BJ (cell line): Measurements from ENCODE around the gene RGS18. TPM values are rescaled to one million over a fixed set of nuclear protein-coding genes. Genes with fewer than 3 reads are reported as not detected.
"Not testable (repeated sequence)": the region's sequence is repeated elsewhere in the genome, so short reads cannot be mapped to it uniquely, and the experiment has no call there.

Experiments used
- CTCF ChIA-PET: fragments of 350-600 bp; formaldehyde crosslinking; extraction: SDS; loops from one replicate; lab custom pipeline; 2021; ENCODE audit warnings: antibody characterized with exemption, inconsistent platforms; lab: Yijun Ruan, JAX
- POLR2A ChIA-PET: fragments of 300-600 bp; sonication (Branson Sonifier 250); formaldehyde crosslinking; extraction: SDS; loops from one replicate; lab custom pipeline; 2021; ENCODE audit warnings: antibody characterized with exemption; lab: Charles Lee
- DNase-seq: peaks from one replicate; pipeline ENCODE4 v3.0.0-alpha.2; 2011; ENCODE audit warnings: low read depth
- H3K27me3 ChIP-seq: 2 replicates; pipeline ENCODE4 v1.6.0; 2011; ENCODE audit warnings: low read length; ENCODE audit not compliant: control insufficient read depth, insufficient read depth
- H3K36me3 ChIP-seq: 2 replicates; pipeline ENCODE4 v1.5.1; 2011; ENCODE audit warnings: low read length; ENCODE audit not compliant: control insufficient read depth, insufficient read depth
- H3K4me3 ChIP-seq: 2 replicates; pipeline ENCODE4 v1.5.1; 2011; ENCODE audit warnings: low read depth, mild to moderate bottlenecking, control low read depth, low read length
- CTCF ChIP-seq: IDR thresholded peaks from 2 replicates; pipeline ENCODE4 v1.5.1; 2011; ENCODE audit warnings: low read depth, mild to moderate bottlenecking, control low read depth, inconsistent platforms, low read length, moderate library complexity; ENCODE audit not compliant: insufficient read depth
- polyA plus RNA-seq: library from polyadenylated mRNA; depleted of rRNA; stranded (reverse); fragments of >200 nt; gene quantifications from 2 replicates; pipeline ENCODE4 v1.2.3, GENCODE V29; 2011

RGS18 gene
- polyA plus RNA-seq, 1 experiment, result not detected

- ChIA-PET POLR2A (no interaction called here), CTCF (no interaction called here)
- Histone ChIP-seq H3K36me3 (no peaks in the 10 kb centered on the region), H3K27me3 (no peaks in the 10 kb centered on the region), H3K4me3 (no peak overlapping the region)
- TF ChIP-seq CTCF, result no peak
- DNase-seq, result no peak
Measured at GRCh38 chr1:192161976-192162375, 3.7 kb downstream of the RGS18 start.

- no peak for TF ChIP-seq CTCF
- POLR2A ChIA-PET, result no interaction called here
Measured at GRCh38 chr1:192162376-192162775, 4.1 kb downstream of the RGS18 start.

GRCh38 chr1:192165002-192165401 is 6.7 kb downstream of the RGS18 start:
- H3K4me3 ChIP-seq, CTCF ChIA-PET: not testable (repeated sequence)

More at GRCh38 chr1:192162376-192162775, 4.1 kb downstream of the RGS18 start:
- no peak overlapping the region for H3K4me3 ChIP-seq
- CTCF ChIA-PET, result no interaction called here
- DNase-seq, result no peak
- H3K36me3 ChIP-seq, result no peaks in the 10 kb centered on the region
- no peaks in the 10 kb centered on the region for H3K27me3 ChIP-seq

GRCh38 chr1:192167011-192167410 is 8.7 kb downstream of the RGS18 start:
- POLR2A ChIA-PET, result no interaction called here
- no peak for TF ChIP-seq CTCF

More at GRCh38 chr1:192165002-192165401, 6.7 kb downstream of the RGS18 start:
- DNase-seq, H3K36me3 ChIP-seq, POLR2A ChIA-PET, H3K27me3 ChIP-seq: not testable (repeated sequence)

GRCh38 chr1:192167911-192168700 is 9.8 kb downstream of the RGS18 start:
- TF ChIP-seq CTCF, result no peak
- ChIA-PET CTCF (no interaction called here), POLR2A (no interaction called here)
- Histone ChIP-seq H3K27me3 (no peaks in the 10 kb centered on the region), H3K4me3 (no peak overlapping the region), H3K36me3 (no peaks in the 10 kb centered on the region)
- DNase-seq, result no peak

More at GRCh38 chr1:192167011-192167410, 8.7 kb downstream of the RGS18 start:
- Histone ChIP-seq H3K4me3 (no peak overlapping the region), H3K27me3 (no peaks in the 10 kb centered on the region), H3K36me3 (no peaks in the 10 kb centered on the region)
- DNase-seq, result no peak
- CTCF ChIA-PET, result no interaction called here
